Measurements from ENCODE around the gene ADAMTS5. TPM values are rescaled to one million over a fixed set of nuclear protein-coding genes. Genes with fewer than 3 reads are reported as not detected.

The ADAMTS5 gene
- total RNA-seq, 6 donors from 2014 or later = under 0.01 to 5.9 (median 1.6) TPM

DNA sequence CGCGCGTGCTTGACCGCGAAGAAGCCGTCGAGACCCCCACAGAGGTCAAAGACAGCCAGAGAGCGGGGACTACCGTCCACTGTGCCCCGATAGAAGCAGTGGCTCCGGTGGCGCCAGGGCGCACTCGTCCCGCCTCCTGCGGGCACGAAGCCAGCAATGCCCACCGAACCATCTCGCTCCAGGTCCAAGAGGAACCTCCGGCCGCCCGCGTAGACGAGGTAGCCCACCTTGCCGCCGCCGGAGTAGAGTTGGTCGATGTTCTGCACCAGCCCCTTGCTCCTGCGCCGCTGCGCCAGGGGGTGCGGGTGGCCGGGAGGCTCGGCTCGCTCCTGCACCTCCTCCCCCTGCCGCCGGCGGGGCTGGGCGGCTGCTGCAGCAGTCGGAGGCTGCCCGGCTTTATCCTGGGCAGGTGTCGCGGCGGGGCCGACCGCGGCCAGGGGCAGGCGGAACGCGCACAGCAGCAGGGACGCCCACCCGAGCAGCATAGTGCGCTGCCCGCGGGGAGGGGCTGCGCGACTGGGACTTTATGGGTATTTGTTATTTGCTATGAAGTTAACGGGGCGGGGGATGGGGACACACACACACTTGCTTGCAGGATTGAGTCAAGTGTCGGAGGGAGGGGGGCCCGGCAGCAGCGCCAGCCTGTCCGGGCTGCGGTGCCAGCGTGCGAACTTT is 844 bp downstream of the ADAMTS5 start:
- WGBS, 2 donors = 5 to 8% methylated on average over 22 to 41 of the region's 66 CpGs
- H3K9me3 ChIP-seq = no peaks in the 10 kb centered on the region
- peaks cover 0 to 14% (median 5%) of the 10 kb centered on the region in 4 donors for H3K27me3 ChIP-seq
- DNase-seq (peak in 1 of 2 donors; percentile 85), ATAC-seq (ENCODE audit: low FRiP score in 2 of 2) (peak in 1 of 2 donors; percentile 31)
- no peaks in the 10 kb centered on the region for H3K36me3 ChIP-seq
- peak overlapping the region in 3 of 4 donors; percentile 3 to 62 (median 40) for H3K27ac ChIP-seq
- TF ChIP-seq POLR2A (IDR thresholded peaks at IDR 0.05) (no peak), POLR2AphosphoS5 (IDR thresholded peaks at IDR 0.05) (no peak), EP300 (IDR thresholded peaks at IDR 0.05) (no peak)
- TF ChIP-seq, protein P1, sequence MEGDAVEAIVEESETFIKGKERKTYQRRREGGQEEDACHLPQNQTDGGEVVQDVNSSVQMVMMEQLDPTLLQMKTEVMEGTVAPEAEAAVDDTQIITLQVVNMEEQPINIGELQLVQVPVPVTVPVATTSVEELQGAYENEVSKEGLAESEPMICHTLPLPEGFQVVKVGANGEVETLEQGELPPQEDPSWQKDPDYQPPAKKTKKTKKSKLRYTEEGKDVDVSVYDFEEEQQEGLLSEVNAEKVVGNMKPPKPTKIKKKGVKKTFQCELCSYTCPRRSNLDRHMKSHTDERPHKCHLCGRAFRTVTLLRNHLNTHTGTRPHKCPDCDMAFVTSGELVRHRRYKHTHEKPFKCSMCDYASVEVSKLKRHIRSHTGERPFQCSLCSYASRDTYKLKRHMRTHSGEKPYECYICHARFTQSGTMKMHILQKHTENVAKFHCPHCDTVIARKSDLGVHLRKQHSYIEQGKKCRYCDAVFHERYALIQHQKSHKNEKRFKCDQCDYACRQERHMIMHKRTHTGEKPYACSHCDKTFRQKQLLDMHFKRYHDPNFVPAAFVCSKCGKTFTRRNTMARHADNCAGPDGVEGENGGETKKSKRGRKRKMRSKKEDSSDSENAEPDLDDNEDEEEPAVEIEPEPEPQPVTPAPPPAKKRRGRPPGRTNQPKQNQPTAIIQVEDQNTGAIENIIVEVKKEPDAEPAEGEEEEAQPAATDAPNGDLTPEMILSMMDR (IDR thresholded peaks at IDR 0.05) = no peak
- peaks cover 21 to 25% (median 24%) of the 10 kb centered on the region in 4 donors for H3K4me1 ChIP-seq
- H3K4me3 ChIP-seq = peak overlapping the region in 3 of 4 donors; percentile 41 to 52 (median 50)

DNA sequence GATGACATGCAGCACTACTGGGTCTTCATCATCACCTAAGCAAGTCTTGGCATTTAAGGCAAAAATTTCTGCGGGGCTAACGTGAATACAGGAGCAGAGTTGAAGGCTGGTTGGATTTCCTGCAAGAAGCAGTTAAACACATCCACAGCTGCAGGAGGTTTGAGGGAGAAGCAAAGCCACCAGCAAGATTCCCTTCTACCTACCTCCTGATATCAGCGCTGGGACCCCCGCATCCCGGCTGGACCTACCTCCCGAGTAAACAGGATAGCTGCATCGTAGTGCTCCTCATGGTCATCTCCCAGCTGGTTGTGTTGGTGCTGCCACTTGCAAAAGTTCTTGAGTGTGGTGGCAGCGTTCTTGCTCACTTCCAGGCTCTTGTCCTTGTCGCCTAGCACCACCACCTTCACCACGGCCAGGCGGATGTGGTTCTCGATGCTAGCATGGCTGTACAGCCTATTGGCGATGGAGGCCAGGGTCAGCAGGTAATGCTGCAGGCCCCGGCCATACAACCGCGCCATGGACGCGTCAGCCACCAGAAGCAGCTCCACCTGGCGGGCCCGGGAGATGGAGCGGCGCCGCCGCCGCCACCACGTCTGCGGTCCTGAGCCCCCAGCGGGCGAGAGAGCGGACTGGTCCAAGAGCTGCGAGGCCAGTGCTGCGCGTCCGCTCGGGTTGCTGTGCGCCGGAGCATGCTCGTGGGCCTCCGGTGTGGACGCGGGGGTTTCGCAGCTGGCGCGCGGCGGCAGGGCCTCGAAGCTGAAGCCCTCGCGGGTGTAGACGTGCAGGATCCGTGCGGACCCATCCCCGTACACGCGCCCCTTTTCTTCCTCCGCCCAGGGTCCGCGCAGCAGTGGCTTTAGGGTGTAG is 1.6 kb downstream of the ADAMTS5 start:
- Histone ChIP-seq H3K4me3 (peak overlapping the region in 3 of 4 donors; percentile 41 to 52 (median 50)), H3K9me3 (no peaks in the 10 kb centered on the region), H3K4me1 (peaks cover 21 to 25% (median 24%) of the 10 kb centered on the region in 4 donors), H3K27ac (peak overlapping the region in 3 of 4 donors; percentile 3 to 62 (median 40)), H3K36me3 (no peaks in the 10 kb centered on the region), H3K27me3 (peaks cover 0 to 14% (median 5%) of the 10 kb centered on the region in 4 donors)
- 24 to 41% methylated on average over 22 to 28 of the region's 58 CpGs for WGBS, 2 donors
- TF ChIP-seq POLR2A (IDR thresholded peaks at IDR 0.05) (no peak), POLR2AphosphoS5 (IDR thresholded peaks at IDR 0.05) (no peak), EP300 (IDR thresholded peaks at IDR 0.05) (no peak)
- TF ChIP-seq, protein P1 (IDR thresholded peaks at IDR 0.05) = no peak
- DNase-seq = peak in 1 of 2 donors; percentile 87
- ATAC-seq (ENCODE audit: low FRiP score in 2 of 2) = peak in 1 of 2 donors; percentile 55

GRCh38 chr21:26964170-26964778 is 2.6 kb downstream of the ADAMTS5 start:
- 76 to 83% methylated on average over 14 of the region's 14 CpGs for WGBS, 2 donors
- peak in 1 of 2 donors; percentile 16 for TF ChIP-seq POLR2AphosphoS5 (IDR thresholded peaks at IDR 0.05)
- TF ChIP-seq, protein P1 (IDR thresholded peaks at IDR 0.05) = no peak
- no peaks in the 10 kb centered on the region for H3K9me3 ChIP-seq
- H3K36me3 ChIP-seq = no peaks in the 10 kb centered on the region
- DNase-seq = peak in 1 of 2 donors; percentile 22
- peaks cover 21 to 25% (median 24%) of the 10 kb centered on the region in 4 donors for H3K4me1 ChIP-seq
- ATAC-seq (ENCODE audit: low FRiP score in 2 of 2) = peak; percentile 41 to 67
- no peak overlapping the region for H3K27ac ChIP-seq
- peaks cover 0 to 14% (median 5%) of the 10 kb centered on the region in 4 donors for H3K27me3 ChIP-seq
- H3K4me3 ChIP-seq = peak overlapping the region in 2 of 4 donors; percentile 3 to 52

GRCh38 chr21:26962621-26963181 is 4.2 kb downstream of the ADAMTS5 start:
- H3K4me1 ChIP-seq = peaks cover 21 to 24% (median 23%) of the 10 kb centered on the region in 4 donors
- no peak for TF ChIP-seq POLR2A (IDR thresholded peaks at IDR 0.05)
- no peak for TF ChIP-seq EP300 (IDR thresholded peaks at IDR 0.05)
- TF ChIP-seq, protein P1 (IDR thresholded peaks at IDR 0.05) = no peak
- no peak for TF ChIP-seq POLR2AphosphoS5 (IDR thresholded peaks at IDR 0.05)
- DNase-seq (no peak), ATAC-seq (ENCODE audit: low FRiP score in 2 of 2) (no peak)
- no peak overlapping the region for H3K27ac ChIP-seq
- H3K36me3 ChIP-seq = no peaks in the 10 kb centered on the region
- peaks cover 0 to 13% (median 5%) of the 10 kb centered on the region in 4 donors for H3K27me3 ChIP-seq
- WGBS, 2 donors = 70 to 77% methylated on average over 3 of the region's 3 CpGs
- no peak overlapping the region for H3K4me3 ChIP-seq
- no peaks in the 10 kb centered on the region for H3K9me3 ChIP-seq

Data from upper lobe of left lung (tissue), 6 donors.